ENCODE measurements around the gene GDF7.

Gene GDF7

DNA sequence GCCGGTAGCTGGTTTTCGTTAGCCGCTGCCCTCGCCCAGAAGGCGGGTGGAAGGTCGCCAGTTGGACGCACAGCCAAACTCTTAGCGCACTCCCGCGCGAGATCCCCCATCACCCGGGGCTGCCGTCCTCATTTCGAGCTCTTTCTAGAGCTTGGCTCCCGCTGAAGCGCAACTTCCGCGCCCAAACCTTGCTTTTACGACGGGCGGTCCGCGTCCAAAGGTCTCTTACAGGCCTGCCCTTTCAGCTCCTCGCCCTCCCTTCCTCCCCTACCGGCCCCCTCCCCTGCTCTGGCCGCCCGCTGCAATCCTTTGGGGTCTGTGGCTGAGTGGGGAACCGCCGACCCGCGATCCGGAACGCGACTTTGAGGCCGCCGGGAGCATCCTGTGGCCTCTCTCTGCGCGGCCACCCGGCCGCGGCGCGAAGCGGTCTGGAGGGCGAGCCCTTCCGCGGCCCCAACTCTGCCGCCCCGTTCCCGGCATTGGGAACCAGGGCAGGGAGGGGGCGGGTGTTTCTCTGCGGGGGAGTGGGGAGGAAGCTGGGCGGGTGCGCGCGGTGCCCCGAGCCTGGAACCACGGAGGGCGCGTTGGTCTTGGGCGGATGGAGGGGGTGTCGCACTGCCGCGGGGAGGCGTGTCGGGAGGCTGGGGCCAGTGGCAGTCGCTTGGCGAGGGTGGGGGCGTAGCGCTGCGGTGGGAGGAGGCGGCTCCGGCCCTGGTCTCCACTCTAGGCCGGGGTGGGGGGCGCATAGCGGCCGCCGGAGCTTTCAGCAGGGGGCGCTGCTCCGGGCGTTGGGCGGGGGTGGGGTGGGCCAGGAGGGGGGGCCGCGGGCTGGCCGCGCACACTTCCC is at the start of gene GDF7:
Gene GDF7 (plus strand): TSS at position 841 of the 847 bp plus-strand sequence. CDS start 96 bp downstream, outside the sequence.
- FAIRE-seq = no peak
- no peak for DNase-seq (ENCODE audit: extremely low spot score, insufficient read length, low read depth)

DNA sequence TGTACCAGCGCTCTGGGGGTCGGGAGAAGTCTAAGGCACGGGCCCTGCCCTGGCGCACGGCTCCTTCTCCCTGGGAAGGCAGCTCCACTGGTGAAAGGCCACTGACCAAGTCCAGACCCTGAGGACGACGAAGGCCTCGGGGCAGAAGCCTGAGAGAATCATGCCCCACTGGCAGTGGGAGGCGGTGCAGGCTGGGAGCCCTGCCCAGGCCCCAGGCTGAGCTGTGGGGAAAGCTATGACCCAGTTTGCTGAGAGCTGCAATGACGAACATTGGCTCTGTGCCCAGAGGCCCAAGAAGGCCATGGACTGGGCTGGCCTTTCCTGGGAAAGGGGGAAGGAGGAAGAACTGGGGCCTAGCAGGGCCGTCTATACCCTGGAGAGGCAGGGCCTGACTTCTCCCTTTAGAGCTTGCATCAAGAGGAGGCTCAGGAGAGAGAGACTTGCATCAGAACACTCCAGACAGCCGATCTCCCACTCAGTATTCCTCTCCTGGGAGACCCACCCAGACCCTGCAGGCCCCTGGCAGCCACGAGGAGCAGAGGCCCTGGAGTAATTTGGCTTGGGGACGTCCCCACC is 49.0 kb upstream of the GDF7 start:
- DNase-seq (ENCODE audit: extremely low spot score, insufficient read length, low read depth) = no peak
- FAIRE-seq = no peak

DNA sequence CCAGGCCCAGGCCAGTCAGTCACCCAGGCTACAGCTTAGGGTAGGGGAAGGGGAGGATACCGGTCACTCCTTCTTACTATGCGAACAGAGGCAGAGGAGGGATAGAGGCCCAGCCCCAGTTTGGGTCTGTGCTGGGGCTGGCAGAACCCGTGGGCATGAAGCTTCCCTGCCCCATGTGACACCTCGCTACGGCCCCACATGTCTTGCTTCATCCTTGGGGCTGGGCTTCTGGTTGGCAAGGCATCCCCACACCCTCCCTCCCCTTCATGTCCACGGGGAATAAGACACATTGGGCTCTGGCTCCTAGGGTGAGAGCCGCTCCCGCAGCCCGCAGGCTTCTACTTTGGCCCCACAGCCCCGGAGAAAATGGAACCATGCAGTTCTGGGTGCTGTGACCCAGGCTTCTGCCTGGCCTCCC is 48.5 kb upstream of the GDF7 start:
- no peak for FAIRE-seq
- no peak for DNase-seq (ENCODE audit: extremely low spot score, insufficient read length, low read depth)

DNA sequence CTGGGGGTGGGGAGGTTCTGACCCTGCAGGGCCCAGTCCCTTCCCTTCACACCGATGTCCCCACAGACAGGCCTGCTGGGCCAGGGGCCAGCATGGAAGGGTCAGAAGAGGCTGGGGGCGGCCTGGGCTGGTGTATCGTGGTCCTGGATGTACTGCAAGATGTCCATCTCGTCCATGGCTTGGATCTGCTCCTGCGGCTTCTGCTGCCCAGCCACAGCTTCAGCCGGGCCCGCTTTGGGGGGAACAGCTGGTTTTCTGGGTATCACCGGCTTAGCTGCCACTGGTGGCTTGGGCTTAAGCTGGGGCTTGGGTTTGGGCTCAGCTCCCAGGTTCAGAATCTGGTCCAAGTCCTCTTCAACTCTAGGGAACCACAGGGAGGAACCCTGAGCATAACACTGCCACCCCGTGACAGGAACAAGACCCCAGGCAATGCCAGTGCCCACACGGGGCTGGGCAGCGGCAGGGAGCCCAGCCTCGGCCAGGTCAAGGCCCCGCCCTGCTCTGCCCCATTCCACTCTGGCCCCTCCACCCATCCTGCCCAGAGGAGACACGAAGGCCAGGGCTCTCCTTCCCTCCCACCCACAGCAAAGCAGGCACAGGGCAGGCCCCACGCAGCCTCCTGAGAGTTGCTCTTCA is 47.9 kb upstream of the GDF7 start:
- FAIRE-seq (no peak), DNase-seq (ENCODE audit: extremely low spot score, insufficient read length, low read depth) (no peak)

DNA sequence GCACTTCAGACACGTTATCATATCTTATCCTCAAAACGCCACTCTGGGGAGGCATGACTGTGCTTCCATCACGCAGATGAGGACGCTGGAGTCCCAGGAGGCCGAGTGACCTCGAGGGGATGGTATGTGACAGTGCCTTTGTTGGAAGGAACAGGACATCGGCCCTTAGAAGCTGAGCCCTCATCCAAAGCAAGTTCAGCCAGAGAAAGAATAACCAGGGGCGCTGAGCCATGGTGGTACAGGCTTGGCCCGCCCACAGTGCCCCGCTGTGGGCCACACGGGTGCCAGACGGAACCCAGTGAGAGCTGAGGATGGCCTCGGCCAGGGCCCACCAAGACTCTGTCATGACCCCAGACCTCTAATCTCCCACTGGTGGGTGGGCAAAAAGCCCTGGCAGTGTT is 47.3 kb upstream of the GDF7 start:
- FAIRE-seq (no peak), DNase-seq (ENCODE audit: extremely low spot score, insufficient read length, low read depth) (no peak)

DNA sequence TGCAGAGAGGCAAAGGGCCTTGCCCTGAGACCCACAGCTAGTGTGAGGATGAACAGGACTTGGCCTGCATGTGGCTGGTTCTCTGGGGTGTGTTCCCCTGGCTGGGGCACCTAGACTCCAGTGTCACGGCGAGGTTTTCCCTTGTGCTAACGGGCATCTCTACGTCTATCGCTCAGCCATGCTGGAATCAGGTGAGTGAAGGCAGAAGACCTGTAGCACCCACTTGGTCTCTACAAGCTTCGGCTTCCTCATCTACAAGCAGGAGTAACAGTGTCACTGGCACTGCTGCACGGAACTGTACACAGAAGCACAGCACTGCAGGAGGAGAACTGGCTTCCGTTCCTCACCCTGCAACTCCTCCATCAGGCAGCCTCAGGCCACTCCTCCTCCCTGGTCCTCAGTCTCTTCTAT is 46.7 kb upstream of the GDF7 start:
- DNase-seq (ENCODE audit: extremely low spot score, insufficient read length, low read depth) (no peak), FAIRE-seq (no peak)

DNA sequence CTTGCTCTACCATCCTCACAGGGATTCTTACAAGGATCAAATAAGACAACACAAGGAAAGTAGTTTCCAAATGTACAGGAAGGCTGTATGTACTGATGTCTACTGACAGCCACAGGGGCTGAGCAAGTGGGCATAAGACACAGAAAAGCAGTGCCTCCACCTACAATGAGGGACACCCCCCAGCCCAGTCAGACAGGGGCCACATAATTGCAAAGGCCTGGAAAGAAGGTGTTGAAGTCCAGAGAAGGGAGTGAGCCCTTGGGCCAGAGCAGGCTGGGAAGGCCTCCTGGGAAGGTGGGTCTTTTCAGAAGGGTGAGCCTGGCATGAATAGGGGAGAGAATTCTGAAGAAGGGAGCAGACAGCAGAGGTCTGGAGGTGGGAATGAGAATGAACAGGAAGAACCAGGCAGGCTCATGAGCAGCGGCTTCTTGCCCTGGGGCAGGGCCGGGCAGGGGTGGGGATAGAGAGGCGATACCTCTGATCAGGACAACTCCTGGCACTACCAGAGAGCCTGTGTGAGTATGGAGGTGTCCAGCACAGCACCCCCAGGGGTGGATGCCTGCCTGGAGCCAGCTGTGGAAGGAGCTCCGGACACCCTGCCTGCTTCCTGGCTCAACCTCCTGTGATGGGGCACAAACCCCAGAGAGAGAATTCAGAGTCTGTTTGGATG is 46.1 kb upstream of the GDF7 start:
- no peak for FAIRE-seq
- no peak for DNase-seq (ENCODE audit: extremely low spot score, insufficient read length, low read depth)

DNA sequence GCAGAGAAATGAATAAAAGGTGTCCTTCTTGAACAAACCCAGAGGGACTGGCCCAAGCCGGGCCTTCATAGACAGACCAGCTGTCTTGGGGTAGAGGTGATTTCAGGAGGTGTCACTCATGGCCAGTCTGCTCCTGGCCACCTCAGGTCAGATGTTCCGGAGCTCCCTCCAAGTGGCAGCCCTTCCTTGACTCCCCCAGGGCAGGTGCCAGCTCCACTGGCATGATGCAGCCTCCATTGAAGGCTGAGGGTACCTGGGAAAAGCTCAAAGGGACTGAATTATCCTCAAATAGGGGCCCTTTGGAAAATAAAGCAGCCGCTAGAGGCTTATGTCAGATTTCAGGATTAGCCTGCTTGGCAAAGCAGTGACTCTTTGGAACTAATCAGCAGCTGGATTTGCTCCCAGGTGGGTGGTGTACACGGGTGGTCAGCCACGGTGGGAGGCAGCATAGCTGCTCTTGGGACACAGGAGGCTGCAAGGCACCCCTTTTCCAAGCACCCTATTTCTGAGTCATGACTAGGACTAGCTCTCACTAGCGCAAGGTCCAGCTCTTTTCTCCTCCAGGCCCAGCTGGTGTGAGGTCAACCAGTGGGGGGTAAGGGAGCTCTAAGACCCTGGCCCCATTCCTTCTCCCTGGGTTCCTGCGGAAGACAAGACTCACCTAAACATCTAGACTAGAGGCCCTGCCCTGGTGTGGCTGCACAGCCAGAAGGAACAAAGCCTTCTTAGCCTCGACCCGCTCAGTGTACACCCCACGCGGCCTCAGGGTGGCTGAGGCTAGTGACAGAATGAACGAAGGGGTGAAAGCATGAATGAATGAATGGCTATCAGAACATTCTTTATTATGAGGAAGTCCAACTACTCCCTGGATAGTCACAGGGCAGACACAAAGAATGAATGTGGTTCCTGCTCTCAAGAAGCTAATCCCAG is 45.3 kb upstream of the GDF7 start:
- FAIRE-seq = no peak

DNA sequence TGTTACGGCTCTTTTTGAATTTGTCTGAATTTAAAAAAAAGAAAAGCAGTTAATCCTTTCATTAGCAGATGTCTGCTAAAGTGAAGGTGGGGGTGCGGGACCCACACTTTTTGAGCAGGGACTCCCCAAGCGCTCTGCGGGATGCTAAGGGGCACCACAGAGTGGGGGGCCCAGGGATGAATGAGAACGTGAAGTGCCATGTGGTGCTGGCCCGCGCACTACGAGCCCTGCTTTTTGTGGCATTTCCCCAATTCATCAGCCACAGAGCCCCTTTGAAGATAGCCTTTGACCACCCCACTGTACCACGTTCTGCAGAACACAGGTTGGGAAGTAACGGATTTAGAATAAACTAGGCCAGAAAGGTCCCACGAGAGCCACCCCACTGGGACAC is 44.7 kb upstream of the GDF7 start:
- FAIRE-seq = no peak
- DNase-seq (ENCODE audit: extremely low spot score, insufficient read length, low read depth) = no peak

More for the DNA sequence above, 45.3 kb upstream of the GDF7 start:
- DNase-seq (ENCODE audit: extremely low spot score, insufficient read length, low read depth) = no peak

DNA sequence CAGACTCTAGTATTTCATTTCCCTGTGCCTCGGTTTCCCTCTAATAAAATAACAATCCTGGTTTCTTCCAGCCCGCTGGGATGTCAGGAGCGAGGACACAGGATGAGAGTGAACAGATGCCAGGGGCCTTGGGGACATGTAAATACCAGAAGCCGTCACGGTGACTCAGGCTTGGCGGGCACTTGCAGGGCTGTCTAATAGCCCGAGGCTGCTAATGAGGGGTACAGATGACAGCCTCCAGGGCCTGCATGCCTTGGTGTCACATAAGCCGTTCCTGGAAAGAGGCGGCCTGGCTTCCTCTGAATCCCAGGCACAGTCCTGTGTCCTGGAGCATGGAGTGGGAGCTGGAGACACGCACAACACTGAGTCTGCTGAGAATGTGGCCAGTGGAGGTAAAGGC is 44.2 kb upstream of the GDF7 start:
- no peak for DNase-seq (ENCODE audit: extremely low spot score, insufficient read length, low read depth)
- FAIRE-seq = no peak

DNA sequence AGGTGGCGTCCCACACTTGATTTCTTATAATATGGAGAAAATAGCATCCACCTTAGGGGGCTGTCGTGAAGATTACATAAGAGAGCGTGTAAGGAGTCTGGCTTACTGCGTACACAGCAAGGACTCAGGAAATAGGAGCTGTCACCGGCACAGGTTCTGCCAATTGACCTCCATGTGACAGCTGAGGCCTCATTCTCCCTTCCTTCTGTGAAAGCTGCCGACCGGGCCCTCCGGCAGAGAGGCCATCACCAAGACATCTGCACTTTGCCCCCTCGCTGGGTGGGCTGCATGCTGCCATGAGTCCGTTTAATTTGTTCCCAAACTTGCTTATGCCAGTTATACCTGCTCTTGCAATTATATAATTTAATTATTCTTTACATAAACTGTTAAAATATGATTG is 43.7 kb upstream of the GDF7 start:
- no peak for FAIRE-seq
- DNase-seq (ENCODE audit: extremely low spot score, insufficient read length, low read depth) = no peak

DNA sequence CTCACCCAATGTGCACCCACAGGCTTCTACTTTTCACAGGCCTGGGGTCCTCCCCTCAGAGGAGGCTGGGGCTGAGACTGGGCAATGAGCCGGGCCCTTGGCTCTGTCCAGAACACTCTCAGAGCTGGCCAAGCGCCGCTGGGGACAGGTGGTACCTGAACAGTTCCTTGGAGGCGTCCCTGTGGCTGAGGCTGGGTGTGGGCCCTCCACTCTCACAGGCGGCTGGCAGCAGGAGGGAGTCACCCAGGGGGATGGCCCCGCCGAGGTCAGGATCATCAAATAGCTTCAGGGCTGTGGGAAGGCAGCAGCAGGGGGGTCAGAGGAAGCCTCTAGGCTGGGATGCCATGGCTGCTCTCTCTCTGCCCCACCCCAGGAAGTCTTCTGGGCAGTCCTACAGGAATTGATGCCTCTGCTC is 43.2 kb upstream of the GDF7 start:
- DNase-seq (ENCODE audit: extremely low spot score, insufficient read length, low read depth) (no peak), FAIRE-seq (no peak)

DNA sequence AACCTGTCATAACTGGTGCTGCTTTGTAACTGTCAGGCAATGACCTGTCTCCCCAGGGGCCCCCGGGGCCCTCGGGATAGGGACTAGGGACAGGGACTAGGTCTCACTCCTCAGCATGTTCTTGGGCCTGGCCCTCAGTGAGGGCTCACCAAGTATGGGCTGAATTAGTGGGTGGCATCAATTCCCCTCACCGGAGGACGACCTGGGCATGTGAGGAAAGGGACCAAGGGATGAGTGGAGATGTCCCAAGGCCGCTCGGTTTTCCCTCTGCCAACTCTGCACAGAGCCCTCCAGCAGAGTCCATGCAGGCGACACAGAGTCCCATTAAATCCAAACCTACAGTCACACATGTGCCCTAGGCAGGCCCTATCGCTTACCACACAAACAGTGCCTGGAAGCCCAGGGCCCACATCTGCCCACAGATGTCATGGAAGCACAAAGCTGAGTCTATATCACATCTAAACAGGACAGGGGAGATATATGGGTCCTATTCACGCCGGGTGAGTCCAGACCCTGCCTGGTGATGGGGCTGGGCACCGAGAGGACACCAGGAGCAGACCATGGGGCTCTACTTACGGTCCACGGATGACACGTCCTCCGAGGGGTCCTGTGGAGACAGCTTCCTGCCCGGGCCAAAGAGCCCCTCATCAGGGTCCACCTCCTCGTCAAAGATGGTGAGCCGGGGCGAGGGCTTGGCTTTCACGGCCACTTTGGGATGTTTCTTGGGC is 42.6 kb upstream of the GDF7 start:
- no peak for FAIRE-seq
- no peak for DNase-seq (ENCODE audit: extremely low spot score, insufficient read length, low read depth)

DNA sequence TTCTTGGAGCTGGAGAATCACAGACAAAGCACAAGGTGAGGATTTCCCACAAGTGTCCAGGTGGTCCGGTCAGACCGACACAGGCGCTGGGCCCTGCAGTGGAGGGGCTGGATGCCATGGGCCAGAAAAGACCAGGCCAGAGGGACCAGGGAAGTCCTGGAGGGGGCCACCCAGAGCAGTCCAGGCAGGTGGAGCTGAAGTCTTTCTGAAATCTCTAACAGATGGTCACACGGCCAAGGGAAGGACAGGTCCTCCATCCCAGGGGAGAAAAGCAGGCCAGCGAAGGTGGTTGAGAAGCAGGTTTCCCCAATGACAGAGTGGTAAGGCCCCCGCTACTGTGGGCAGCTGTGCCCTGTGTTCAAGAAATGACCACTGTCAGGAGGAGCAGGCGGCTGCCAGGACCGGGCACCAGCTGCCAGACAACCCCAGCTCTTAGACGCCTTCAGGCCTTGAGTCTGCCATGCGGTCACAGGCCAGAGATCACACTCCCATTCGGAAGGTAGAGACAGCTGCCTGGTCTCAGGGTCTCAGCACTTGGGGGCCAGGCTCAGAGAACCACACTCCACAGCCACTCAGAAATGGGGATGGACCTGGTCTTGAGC is 42.0 kb upstream of the GDF7 start:
- DNase-seq (ENCODE audit: extremely low spot score, insufficient read length, low read depth) = no peak
- no peak for FAIRE-seq

DNA sequence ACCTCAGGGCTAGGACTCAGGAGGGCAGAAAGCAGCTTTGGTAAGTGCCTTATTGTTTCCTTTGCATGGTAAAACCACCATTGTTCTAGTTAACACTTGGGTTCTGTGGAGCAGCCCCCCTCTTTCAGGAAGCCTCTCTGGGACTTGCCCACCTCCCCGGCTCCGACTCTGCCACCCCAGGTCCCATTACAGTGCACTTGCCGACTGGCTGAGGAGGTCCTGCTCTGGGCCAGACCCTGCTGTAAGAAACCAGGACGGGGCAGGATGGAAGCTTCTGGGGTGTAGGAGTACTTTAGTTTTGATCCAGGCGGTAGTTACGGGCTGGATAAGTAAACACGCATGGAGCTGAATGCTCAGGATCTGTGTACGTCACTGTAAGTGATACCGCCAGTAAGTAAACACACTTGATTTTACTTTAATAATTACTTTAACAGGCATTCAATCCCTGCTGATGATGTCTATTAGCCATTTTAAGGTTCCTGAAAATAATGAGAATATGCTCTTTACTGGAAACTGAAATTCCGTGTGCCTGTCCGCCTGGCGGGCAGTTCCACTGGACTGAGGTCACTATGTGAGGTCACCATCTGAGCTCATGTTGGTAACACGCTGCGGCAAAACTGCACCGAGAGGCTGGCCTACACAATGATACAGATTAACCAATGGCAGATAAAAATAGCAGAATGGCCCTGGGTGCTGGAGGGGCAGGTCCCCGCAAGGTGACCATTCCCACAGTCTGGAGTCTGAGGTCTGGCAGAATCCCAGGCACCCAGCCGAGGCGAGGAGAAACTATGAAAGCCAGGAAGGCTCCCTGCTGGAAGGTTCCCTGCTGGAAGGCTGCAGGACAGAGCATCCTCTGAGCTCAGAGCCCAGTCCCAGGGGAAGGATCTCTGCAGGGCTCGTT is 41.2 kb upstream of the GDF7 start:
- FAIRE-seq (no peak), DNase-seq (ENCODE audit: extremely low spot score, insufficient read length, low read depth) (no peak)

DNA sequence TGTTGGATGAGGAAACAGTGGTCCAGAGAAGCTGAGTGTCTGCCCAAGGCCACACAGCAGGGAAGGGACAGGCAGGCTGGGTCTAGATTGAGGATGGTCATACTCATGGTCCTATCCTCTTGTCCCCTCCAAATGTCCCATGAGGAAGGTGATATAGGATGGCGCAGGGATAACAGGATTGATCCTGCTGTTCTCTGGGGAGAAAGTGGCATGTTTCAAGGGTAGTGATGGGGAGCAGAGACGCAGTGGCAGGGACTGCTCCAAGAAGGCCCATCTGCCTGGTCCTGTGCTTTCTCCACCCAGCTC is 40.6 kb upstream of the GDF7 start:
- no peak for FAIRE-seq

DNA sequence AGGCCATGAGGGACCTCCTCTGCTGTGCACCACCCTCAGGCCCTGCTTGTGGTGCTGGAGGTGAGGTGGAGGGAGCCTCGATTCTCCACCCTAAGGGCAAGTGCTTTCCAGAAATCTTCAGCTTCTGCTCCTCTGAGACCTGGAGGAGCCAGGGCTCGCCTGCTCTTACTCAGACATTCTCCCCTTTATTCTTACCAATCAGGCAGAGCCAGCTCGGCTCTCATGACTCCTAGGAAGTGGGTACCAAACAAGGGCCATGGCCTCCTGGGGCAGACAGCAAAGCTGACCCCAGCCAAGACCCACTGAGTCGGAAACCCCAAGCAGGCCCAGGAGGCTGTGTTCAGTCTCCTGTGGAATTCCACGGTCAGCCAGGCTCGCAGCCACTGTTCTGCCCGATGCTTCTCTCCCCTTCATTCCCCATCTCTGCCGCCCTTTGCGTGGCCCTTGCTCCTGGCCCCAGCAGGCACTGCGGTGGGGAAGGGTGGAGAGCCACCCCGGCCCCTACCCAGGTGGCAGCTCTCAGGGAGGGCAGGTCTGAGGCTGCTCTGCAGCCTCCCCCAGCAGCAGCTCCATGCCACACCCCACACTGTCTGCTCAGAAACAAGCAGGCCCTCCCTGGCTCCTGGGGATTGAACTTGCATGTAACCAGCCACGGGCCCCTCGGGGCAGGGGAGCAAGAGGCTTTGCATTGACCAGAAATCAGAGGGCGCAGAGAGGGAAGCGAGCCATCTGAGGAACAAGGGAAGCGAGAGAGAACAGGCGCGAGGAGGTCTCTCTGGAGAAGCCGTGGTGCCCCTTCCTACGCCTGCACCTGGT is 40.0 kb upstream of the GDF7 start:
- FAIRE-seq (no peak), DNase-seq (ENCODE audit: extremely low spot score, insufficient read length, low read depth) (no peak)

More for the DNA sequence above, 40.6 kb upstream of the GDF7 start:
- DNase-seq (ENCODE audit: extremely low spot score, insufficient read length, low read depth) = no peak

All from GM18507 (cell line).